GM12864 (cell line): ENCODE data around the gene OBSCN.

Experiments used
- DNase-seq: peaks from one replicate; pipeline ENCODE4 v3.0.0-alpha.2; 2011; ENCODE audit warnings: low read depth
- H3K4me3 ChIP-seq: 2 replicates; pipeline ENCODE4 v1.5.1; 2011; ENCODE audit warnings: mild to moderate bottlenecking, low read depth, low read length, control low read depth
- TF ChIP-seq, protein P1 (sequence below): IDR thresholded peaks from 2 replicates; pipeline ENCODE4 v1.5.1; 2011; ENCODE audit warnings: low read depth, mild to moderate bottlenecking, moderate library complexity, low read length, control low read depth, inconsistent platforms; ENCODE audit errors: missing control alignments

Gene OBSCN

DNA sequence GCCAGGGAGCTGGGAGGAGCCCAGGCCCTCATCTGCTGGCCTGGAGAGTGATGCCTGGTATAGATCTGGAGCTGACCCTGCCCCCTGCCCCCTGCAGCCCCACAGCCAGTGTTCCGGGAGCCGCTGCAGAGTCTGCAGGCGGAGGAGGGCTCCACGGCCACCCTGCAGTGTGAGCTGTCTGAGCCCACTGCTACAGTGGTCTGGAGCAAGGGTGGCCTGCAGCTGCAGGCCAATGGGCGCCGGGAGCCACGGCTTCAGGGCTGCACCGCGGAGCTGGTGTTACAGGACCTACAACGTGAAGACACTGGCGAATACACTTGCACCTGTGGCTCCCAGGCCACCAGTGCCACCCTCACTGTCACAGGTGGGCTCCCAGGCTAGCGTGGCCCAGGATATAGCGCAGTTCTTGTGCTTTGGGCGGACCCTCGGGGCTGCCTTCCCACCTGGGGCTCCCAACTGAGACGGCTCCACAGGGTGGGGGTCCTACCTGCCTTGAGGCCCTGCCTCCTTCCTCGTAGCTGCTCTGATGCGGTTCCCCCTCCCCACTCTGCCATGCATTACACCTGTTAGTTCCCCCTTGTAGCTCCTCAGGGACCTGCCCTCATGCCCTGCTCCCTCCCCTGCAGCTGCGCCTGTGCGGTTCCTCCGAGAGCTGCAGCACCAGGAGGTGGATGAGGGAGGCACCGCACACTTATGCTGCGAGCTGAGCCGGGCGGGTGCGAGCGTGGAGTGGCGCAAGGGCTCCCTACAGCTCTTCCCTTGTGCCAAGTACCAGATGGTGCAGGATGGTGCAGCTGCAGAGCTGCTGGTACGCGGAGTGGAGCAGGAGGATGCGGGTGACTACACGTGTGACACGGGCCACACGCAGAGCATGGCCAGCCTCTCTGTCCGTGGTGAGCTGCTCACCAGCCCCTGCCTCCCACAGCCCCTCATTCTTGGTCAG is 98.7 kb downstream of the OBSCN start:
- H3K4me3 ChIP-seq = no peak overlapping the region
- DNase-seq = no peak
- TF ChIP-seq, protein P1, sequence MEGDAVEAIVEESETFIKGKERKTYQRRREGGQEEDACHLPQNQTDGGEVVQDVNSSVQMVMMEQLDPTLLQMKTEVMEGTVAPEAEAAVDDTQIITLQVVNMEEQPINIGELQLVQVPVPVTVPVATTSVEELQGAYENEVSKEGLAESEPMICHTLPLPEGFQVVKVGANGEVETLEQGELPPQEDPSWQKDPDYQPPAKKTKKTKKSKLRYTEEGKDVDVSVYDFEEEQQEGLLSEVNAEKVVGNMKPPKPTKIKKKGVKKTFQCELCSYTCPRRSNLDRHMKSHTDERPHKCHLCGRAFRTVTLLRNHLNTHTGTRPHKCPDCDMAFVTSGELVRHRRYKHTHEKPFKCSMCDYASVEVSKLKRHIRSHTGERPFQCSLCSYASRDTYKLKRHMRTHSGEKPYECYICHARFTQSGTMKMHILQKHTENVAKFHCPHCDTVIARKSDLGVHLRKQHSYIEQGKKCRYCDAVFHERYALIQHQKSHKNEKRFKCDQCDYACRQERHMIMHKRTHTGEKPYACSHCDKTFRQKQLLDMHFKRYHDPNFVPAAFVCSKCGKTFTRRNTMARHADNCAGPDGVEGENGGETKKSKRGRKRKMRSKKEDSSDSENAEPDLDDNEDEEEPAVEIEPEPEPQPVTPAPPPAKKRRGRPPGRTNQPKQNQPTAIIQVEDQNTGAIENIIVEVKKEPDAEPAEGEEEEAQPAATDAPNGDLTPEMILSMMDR = no peak

DNA sequence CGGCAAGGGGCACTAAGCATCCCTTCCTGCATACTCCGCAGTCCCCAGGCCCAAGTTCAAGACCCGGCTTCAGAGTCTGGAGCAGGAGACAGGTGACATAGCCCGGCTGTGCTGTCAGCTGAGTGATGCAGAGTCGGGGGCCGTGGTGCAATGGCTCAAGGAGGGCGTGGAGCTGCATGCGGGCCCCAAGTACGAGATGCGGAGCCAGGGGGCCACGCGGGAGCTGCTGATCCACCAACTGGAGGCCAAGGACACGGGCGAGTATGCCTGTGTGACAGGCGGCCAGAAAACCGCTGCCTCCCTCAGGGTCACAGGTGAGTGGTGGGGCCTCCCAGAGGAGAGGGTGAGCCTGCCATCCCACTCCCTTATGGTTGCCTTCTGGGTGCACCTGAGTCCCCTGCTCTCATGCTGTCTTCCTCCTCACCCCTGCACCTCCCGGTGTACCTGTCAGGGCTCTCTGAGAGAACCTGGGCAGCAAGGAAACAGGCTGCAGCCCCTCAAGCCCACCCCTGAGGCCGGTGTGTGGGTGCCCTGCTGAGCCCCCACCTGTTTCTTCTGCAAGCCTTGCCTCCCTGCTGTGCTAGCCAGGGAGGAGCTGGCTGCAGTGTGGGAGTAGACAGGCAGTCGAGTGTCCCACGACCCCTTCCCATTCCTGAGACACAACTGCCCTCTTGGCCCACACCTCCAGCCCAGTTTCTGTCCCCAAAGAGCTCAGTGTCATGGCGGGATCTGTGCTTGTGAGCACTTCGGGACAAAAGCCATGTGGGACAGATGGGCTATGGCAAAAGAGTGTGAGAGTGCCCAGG is 99.6 kb downstream of the OBSCN start:
- H3K4me3 ChIP-seq = no peak overlapping the region
- TF ChIP-seq, protein P1 = no peak
- DNase-seq = no peak

DNA sequence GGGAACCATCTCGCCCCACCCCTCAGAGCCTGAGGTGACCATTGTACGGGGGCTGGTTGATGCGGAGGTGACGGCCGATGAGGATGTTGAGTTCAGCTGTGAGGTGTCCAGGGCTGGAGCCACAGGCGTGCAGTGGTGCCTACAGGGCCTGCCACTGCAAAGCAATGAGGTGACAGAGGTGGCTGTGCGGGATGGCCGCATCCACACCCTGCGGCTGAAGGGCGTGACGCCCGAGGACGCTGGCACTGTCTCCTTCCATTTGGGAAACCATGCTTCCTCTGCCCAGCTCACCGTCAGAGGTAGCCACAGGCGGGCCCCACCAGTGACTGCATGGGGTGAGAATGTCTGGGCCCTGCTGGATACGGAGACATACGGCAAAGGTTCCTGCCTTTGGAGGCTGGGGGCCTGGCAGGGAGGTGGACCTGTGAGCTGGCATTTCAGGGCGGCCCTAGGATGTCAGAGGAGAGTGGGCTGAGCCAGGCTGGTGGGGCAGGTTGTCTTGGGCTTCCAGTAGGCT is 100.3 kb downstream of the OBSCN start:
- TF ChIP-seq, protein P1 = no peak

DNA sequence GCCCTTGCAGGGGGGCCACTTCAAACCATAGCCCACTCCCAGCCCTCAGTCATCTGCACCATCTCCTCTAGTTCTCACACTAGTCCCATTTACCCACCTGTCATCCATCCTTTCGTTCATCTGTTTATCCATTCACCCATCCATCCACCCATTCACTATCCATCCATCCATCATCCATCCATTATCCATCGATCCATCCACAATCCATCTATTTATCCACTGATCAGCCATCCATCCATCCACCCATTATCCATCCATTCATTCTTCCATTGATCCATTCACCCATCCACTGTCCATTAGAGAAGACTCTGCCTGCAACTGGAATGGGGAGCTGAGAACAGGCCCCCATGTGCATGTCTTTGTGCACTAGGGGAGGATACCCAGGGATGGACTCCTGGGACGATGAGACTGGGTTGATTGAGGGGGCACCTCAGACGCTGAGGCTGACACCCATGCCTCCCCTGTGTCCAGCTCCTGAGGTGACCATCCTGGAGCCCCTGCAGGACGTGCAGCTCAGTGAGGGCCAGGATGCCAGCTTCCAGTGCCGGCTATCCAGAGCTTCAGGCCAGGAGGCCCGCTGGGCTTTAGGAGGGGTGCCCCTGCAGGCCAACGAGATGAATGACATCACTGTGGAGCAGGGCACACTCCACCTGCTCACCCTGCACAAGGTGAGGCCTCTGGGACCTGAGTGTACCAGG is 100.9 kb downstream of the OBSCN start:
- H3K4me3 ChIP-seq = no peak overlapping the region
- TF ChIP-seq, protein P1 = peak; percentile 29
- DNase-seq = no peak

More for the DNA sequence above, 100.3 kb downstream of the OBSCN start:
- no peak for DNase-seq
- H3K4me3 ChIP-seq = no peak overlapping the region

DNA sequence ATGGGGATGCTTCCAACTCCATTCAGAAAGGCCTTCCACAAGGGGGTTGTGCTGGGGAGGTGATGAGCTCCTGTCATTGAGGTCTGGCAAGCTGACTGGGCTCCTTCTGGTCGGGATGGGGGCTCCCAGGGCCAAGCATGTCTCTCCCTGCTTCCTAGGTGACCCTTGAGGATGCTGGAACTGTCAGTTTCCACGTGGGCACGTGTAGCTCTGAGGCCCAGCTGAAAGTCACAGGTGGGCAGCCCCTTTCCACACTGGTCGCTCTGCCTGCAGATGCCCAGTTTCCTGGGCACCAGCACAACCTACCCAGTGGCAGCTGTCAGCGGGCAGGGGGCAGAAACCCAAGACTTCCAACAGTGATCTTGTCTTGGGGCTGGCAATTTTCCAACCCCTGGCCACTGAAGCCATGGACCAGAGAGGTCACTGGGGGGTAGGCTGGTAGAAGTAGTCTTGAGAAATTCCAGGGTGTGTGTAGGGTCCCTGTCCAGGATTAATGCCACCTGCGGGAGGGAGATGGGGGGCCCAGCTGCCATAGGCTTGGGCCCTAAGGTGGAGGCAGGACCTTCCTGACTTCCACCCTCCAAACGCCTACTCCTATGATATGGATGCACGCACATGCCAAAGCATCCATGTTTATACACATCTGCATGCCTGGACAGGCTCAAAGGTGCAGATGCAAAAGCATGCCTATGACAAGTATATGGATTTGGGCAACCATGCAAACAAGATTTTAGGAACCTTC is 101.7 kb downstream of the OBSCN start:
- DNase-seq = no peak
- H3K4me3 ChIP-seq = no peak overlapping the region
- TF ChIP-seq, protein P1 = no peak
